AG10803 (cell line): Measurements from ENCODE around the gene PTPN12.
A peak's percentile ranks its signal among the peaks of the same experiment; 100 is the strongest.

ENCODE experiments used
- DNase-seq: peaks from one replicate; pipeline ENCODE4 v3.0.0; 2010; ENCODE audit warnings: low read depth
- H3K4me3 ChIP-seq: 2 replicates; pipeline ENCODE4 v1.5.1; 2011; ENCODE audit warnings: mild to moderate bottlenecking, low read length, control low read depth
- TF ChIP-seq, protein P1 (sequence below): conservative IDR thresholded peaks from 2 replicates; pipeline ENCODE4 v1.5.1; 2011; ENCODE audit warnings: mild to moderate bottlenecking, low read length, control low read depth, inconsistent platforms

PTPN12 gene

DNA sequence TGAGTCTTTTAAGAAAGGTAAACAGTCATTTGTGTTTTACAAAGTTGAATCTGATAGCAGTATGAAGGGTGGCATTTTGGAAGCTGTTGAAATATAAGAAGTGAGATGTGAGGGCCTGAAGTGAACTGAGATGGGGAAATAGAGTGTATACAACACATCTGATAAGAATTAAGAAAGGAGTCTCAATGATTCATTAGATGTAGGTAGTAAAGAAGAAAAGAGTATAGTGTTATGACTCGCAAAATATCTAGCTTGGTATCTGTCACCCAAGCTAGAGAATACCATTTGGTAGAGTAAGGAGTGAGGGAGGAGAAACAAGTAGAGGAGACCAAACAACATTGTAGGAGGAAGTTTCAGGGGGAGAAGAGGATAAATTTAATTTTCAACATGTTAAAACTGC is 5.3 kb downstream of the PTPN12 start:
- DNase-seq: peak; percentile 47
- TF ChIP-seq, protein P1, sequence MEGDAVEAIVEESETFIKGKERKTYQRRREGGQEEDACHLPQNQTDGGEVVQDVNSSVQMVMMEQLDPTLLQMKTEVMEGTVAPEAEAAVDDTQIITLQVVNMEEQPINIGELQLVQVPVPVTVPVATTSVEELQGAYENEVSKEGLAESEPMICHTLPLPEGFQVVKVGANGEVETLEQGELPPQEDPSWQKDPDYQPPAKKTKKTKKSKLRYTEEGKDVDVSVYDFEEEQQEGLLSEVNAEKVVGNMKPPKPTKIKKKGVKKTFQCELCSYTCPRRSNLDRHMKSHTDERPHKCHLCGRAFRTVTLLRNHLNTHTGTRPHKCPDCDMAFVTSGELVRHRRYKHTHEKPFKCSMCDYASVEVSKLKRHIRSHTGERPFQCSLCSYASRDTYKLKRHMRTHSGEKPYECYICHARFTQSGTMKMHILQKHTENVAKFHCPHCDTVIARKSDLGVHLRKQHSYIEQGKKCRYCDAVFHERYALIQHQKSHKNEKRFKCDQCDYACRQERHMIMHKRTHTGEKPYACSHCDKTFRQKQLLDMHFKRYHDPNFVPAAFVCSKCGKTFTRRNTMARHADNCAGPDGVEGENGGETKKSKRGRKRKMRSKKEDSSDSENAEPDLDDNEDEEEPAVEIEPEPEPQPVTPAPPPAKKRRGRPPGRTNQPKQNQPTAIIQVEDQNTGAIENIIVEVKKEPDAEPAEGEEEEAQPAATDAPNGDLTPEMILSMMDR: no peak

DNA sequence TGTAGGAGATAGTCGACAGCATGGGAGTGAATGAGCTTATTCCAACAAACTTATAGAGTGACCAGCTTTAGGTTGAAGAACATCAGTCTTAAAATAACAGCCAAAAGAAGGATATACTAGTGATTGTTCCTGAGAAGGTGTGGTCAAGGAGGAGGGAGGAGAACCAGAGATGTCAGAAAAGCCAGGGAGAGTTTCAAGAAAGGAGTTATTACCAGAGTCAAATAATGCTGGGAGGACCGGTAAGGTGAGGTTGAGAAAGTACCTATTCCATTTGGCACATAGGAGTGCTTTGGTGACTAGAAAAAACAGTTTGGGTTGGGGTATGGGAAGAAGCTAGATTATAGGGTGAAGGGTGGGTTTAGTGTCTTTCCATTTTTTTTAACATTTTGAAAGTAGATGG is 5.8 kb downstream of the PTPN12 start:
- TF ChIP-seq, protein P1: no peak
- no peak for DNase-seq
- H3K4me3 ChIP-seq: no peak overlapping the region

More for the DNA sequence above, 5.3 kb downstream of the PTPN12 start:
- no peak overlapping the region for H3K4me3 ChIP-seq

DNA sequence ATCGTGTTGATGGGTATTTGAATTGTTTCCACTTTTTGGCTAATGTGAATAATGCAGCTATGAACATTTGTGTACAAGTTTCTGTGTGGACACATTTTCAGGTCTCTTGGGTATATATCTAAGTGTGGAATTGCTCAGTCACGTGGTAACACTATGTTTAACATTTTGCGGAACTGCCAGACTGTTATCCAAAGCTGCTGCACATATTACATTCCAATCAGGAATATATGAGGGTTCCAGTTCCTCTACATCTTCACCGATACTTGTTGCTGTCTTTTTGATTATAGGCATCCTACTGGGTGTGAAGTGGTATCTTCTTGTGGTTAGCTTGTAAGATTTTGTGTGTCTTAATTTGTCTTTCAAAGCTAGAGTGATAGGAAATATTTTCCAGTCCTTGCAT is 6.8 kb downstream of the PTPN12 start:
- TF ChIP-seq, protein P1: no peak
- no peak for DNase-seq
- no peak overlapping the region for H3K4me3 ChIP-seq

DNA sequence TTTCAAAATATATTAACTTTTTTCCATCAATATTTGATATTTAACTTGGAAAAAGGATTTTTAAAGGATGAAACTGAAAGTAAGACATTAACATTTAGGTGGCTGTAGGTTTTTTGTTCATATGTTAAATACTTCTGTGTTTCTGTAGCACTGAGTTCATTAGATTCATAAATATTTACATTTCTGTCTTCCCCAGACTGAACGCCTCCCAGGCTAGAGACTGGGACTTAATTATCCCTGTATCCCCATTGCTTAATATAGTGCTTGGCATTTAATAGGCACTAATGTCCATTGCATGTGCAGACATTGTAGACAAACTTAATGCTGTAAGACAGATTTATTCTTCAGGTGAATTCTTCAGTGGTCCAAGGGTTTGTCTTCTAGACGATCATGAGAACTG is 7.4 kb downstream of the PTPN12 start:
- no peak for DNase-seq
- TF ChIP-seq, protein P1: no peak
- no peak overlapping the region for H3K4me3 ChIP-seq

DNA sequence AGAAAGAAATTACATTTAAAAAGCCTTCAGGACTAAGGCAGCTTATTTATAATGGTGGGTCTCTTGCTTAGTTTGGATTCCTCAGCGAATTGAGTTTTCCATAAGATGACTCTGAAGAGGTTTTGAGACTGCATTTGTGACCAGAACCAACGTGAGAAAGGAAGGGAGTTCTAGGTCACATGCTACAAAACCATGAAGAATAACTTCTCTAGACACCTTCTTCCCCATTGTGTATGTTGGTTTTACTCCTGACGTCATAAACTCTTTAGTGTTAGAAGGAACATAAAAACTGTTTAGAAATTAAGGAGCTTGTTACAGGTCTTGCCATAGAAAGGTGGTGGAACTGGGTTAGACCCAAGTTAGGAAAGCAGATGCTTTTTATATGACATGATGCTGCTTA is 11.1 kb downstream of the PTPN12 start:
- TF ChIP-seq, protein P1: no peak
- no peak for DNase-seq
- H3K4me3 ChIP-seq: no peak overlapping the region

DNA sequence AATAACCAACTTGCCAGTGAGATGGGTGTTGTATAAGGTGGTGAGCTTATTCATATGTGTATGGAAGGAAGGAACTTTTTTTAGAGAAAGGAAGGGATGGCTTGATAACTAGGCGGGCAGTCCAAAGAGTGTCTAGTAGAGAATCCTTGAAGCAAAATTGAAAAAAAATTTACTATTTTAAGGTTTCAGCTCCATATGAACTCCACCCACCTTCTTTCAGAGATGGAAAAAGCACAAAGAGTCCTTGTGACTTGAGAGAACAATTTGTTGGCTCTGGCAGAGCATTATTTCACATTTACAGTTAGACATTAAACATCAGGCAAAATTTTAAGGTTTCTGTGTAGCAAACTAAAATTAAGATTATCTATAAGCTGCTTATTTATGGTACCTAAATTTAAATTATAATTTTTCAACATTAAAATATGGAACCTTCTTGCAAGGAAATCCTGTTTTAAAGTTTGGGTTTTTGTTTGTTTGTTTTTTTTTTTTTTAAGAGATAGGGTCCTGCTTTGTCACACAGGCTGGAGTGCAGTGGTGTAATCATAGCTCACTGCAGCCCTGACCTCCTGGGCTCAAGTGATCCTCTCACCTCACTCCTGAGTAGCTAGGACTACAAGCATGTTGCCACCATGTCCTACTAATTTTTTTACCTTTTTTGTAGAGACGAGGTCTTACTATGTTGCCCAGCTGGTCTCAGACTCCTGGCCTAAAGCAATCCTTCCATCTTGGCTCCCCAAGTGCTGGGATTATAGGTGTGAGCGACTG is 12.2 kb downstream of the PTPN12 start:
- TF ChIP-seq, protein P1: no peak
- no peak overlapping the region for H3K4me3 ChIP-seq
- DNase-seq: no peak

DNA sequence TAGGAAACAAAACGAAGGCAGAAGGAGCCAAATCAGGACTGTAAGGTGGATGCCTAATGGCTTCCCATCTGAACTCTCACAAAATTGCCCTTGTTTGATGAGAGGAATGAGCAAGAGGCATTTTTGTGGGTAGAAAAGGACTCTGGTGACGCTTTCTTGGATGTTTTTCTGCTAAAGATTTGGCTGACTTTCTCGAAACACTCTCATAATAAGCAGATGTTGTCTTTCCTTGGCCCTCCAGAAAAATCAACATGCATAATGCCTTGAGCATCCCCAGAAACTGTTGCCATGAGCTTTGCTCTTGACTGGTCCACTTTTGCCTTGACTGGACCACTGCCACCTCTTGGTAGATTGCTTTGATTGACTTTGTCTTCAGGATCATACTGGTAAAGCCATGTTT is 13.5 kb downstream of the PTPN12 start:
- no peak overlapping the region for H3K4me3 ChIP-seq
- DNase-seq: peak; percentile 94
- TF ChIP-seq, protein P1: 0 out of 2 replicates have a peak, but pooled peaks have one; percentile 9
